Osteoblast (primary cell): ENCODE measurements around the gene LRP8. TPM values are rescaled to one million over a fixed set of nuclear protein-coding genes. Genes with fewer than 3 reads are reported as not detected.
A peak's percentile ranks its signal among the peaks of the same experiment; 100 is the strongest.

ENCODE experiments used
- DNase-seq: peaks from one replicate; pipeline ENCODE4 v3.0.0; 2011; ENCODE audit warnings: low spot score, mixed read lengths; ENCODE audit not compliant: insufficient read length; ENCODE audit errors: missing footprints
- H2AFZ ChIP-seq: 2 replicates; pipeline ENCODE4 v1.6.0; 2011; ENCODE audit warnings: mild to moderate bottlenecking, low read length
- H3K27ac ChIP-seq: 2 replicates; pipeline ENCODE4 v1.5.1; 2011; ENCODE audit warnings: mild to moderate bottlenecking, low read depth, low read length, moderate library complexity
- H3K27me3 ChIP-seq: 2 replicates; pipeline ENCODE4 v1.6.0; 2012; ENCODE audit warnings: mild to moderate bottlenecking, control low read depth, inconsistent platforms, low read length, moderate library complexity; ENCODE audit not compliant: insufficient read depth
- H3K36me3 ChIP-seq: 2 replicates; pipeline ENCODE4 v1.5.1; 2011; ENCODE audit warnings: mild to moderate bottlenecking, low read length, control low read depth, moderate library complexity; ENCODE audit not compliant: insufficient read depth
- H3K4me1 ChIP-seq: 2 replicates; pipeline ENCODE4 v1.5.1; 2011; ENCODE audit warnings: mild to moderate bottlenecking, low read length, control low read depth, moderate library complexity; ENCODE audit not compliant: insufficient read depth
- H3K4me2 ChIP-seq: 2 replicates; pipeline ENCODE4 v1.6.0; 2011; ENCODE audit warnings: mild to moderate bottlenecking, low read length; ENCODE audit not compliant: insufficient read depth
- H3K4me3 ChIP-seq: fragments of 200-600 bp; sonication (generic); 3 replicates; pipeline ENCODE4 v1.5.1; 2012; ENCODE audit warnings: mild to moderate bottlenecking, low read length, inconsistent platforms; ENCODE audit not compliant: insufficient read depth
- H3K79me2 ChIP-seq: 2 replicates; pipeline ENCODE4 v1.6.0; 2012; ENCODE audit warnings: mild to moderate bottlenecking, low read length, control low read depth, inconsistent platforms; ENCODE audit not compliant: insufficient read depth
- H3K9me3 ChIP-seq: 2 replicates; pipeline ENCODE4 v1.5.1; 2011; ENCODE audit warnings: low read depth, low read length, control low read depth
- H4K20me1 ChIP-seq: 2 replicates; pipeline ENCODE4 v1.6.0; 2012; ENCODE audit warnings: mild to moderate bottlenecking, low read length, control low read depth; ENCODE audit not compliant: insufficient read depth
- CTCF ChIP-seq: IDR thresholded peaks from 2 replicates; pipeline ENCODE4 v1.5.1; 2011; ENCODE audit warnings: mild to moderate bottlenecking, low read depth, low read length, moderate library complexity; ENCODE audit errors: extremely low read depth
- total RNA-seq: library from RNA; depleted of rRNA; stranded (reverse); fragments of >200 nt; gene quantifications from 2 replicates; pipeline ENCODE4 v1.2.3, GENCODE V29; 2012

LRP8 gene
- total RNA-seq, 1 donor, result 11.2 TPM

- Histone ChIP-seq H3K79me2 (no peaks in the 10 kb centered on the region), H3K27ac (no peak overlapping the region), H4K20me1 (no peaks in the 10 kb centered on the region), H3K4me1 (no peaks in the 10 kb centered on the region), H3K9me3 (no peaks in the 10 kb centered on the region), H3K4me3 (no peak overlapping the region), H3K4me2 (no peak overlapping the region), H3K36me3 (no peaks in the 10 kb centered on the region), H2AFZ (no peak overlapping the region), H3K27me3 (peaks cover 10% of the 10 kb centered on the region)
- no peak for TF ChIP-seq CTCF
- no peak for DNase-seq
Measured at GRCh38 chr1:53352561-53352960, 24.7 kb upstream of the LRP8 start.

GRCh38 chr1:53350853-53351767 lies 23.2 kb upstream of the LRP8 start:
- Histone ChIP-seq H3K9me3 (no peaks in the 10 kb centered on the region), H3K4me3 (no peak overlapping the region), H3K27ac (no peak overlapping the region), H3K4me1 (no peaks in the 10 kb centered on the region), H3K4me2 (no peak overlapping the region), H4K20me1 (no peaks in the 10 kb centered on the region), H3K79me2 (no peaks in the 10 kb centered on the region), H3K27me3 (peaks cover 10% of the 10 kb centered on the region), H2AFZ (no peak overlapping the region), H3K36me3 (no peaks in the 10 kb centered on the region)
- TF ChIP-seq CTCF, result no peak
- DNase-seq, result peak; percentile 61

- H3K27me3 ChIP-seq, result peaks cover 10% of the 10 kb centered on the region
- no peak overlapping the region for H3K4me2 ChIP-seq
- no peak overlapping the region for H3K4me3 ChIP-seq
- DNase-seq, result no peak
- H4K20me1 ChIP-seq, result no peaks in the 10 kb centered on the region
- no peak overlapping the region for H2AFZ ChIP-seq
- H3K27ac ChIP-seq, result no peak overlapping the region
- H3K4me1 ChIP-seq, result no peaks in the 10 kb centered on the region
- TF ChIP-seq CTCF, result no peak
- no peaks in the 10 kb centered on the region for H3K36me3 ChIP-seq
- no peaks in the 10 kb centered on the region for H3K9me3 ChIP-seq
- H3K79me2 ChIP-seq, result no peaks in the 10 kb centered on the region
Measured at GRCh38 chr1:53349968-53350852, 22.3 kb upstream of the LRP8 start.

GRCh38 chr1:53349369-53349835 lies 21.5 kb upstream of the LRP8 start:
- peaks cover 10% of the 10 kb centered on the region for H3K27me3 ChIP-seq
- DNase-seq, result peak; percentile 55
- H3K27ac ChIP-seq, result no peak overlapping the region
- H3K79me2 ChIP-seq, result no peaks in the 10 kb centered on the region
- TF ChIP-seq CTCF, result no peak
- no peak overlapping the region for H3K4me2 ChIP-seq
- H3K4me3 ChIP-seq, result no peak overlapping the region
- H3K9me3 ChIP-seq, result no peaks in the 10 kb centered on the region
- no peaks in the 10 kb centered on the region for H3K36me3 ChIP-seq
- no peaks in the 10 kb centered on the region for H3K4me1 ChIP-seq
- H4K20me1 ChIP-seq, result no peaks in the 10 kb centered on the region
- H2AFZ ChIP-seq, result no peak overlapping the region
